WERI-Rb-1 (cell line): ENCODE results near the gene ISCU.

Experiments used
- DNase-seq: peaks from one replicate; pipeline ENCODE4 v3.0.0-alpha.2; 2020
- H3K27ac ChIP-seq: fragments of 250-450 bp; sonication (Bioruptor Pico); 2 replicates; pipeline ENCODE4 v1.5.1; 2020; ENCODE audit warnings: mild to moderate bottlenecking, moderate library complexity
- H3K27me3 ChIP-seq: fragments of 250-450 bp; sonication (Bioruptor Pico); 2 replicates; pipeline ENCODE4 v1.5.1; 2021; ENCODE audit warnings: mild to moderate bottlenecking, low read depth, moderate library complexity; ENCODE audit not compliant: insufficient read depth, severe bottlenecking
- H3K36me3 ChIP-seq: fragments of 250-450 bp; sonication (Bioruptor Pico); 2 replicates; pipeline ENCODE4 v1.5.1; 2020; ENCODE audit warnings: mild to moderate bottlenecking, moderate library complexity
- H3K4me3 ChIP-seq: 2 replicates; pipeline ENCODE4 v1.5.1; 2011; ENCODE audit warnings: low read depth, mild to moderate bottlenecking, control low read depth, low read length
- H3K9me3 ChIP-seq: fragments of 250-450 bp; sonication (Bioruptor Pico); 2 replicates; pipeline ENCODE4 v1.5.1; 2021; ENCODE audit warnings: mild to moderate bottlenecking, moderate library complexity; ENCODE audit not compliant: severe bottlenecking
- CTCF ChIP-seq: IDR thresholded peaks from 2 replicates; pipeline ENCODE4 v1.5.1; 2011; ENCODE audit warnings: low read depth, mild to moderate bottlenecking, control low read depth, inconsistent platforms, low read length

Gene ISCU

GRCh38 chr12:108517288-108518100 is 44.9 kb upstream of the ISCU start:
- Histone ChIP-seq H3K36me3 (peaks cover 56% of the 10 kb centered on the region), H3K9me3 (no peaks in the 10 kb centered on the region), H3K27me3 (no peaks in the 10 kb centered on the region), H3K4me3 (no peak overlapping the region), H3K27ac (no peak overlapping the region)
- DNase-seq = no peak
- no peak for TF ChIP-seq CTCF

GRCh38 chr12:108518101-108518715 is 44.2 kb upstream of the ISCU start:
- Histone ChIP-seq H3K36me3 (peaks cover 64% of the 10 kb centered on the region), H3K27me3 (no peaks in the 10 kb centered on the region), H3K9me3 (no peaks in the 10 kb centered on the region), H3K27ac (no peak overlapping the region), H3K4me3 (no peak overlapping the region)
- DNase-seq = no peak
- no peak for TF ChIP-seq CTCF

GRCh38 chr12:108518716-108519496 is 43.5 kb upstream of the ISCU start:
- no peak for DNase-seq
- H3K36me3 ChIP-seq = peaks cover 71% of the 10 kb centered on the region
- TF ChIP-seq CTCF = no peak

GRCh38 chr12:108519558-108519957 is 42.8 kb upstream of the ISCU start:
- H3K36me3 ChIP-seq = peaks cover 77% of the 10 kb centered on the region
- no peak overlapping the region for H3K4me3 ChIP-seq
- no peak for TF ChIP-seq CTCF
- no peaks in the 10 kb centered on the region for H3K27me3 ChIP-seq
- no peak for DNase-seq
- H3K9me3 ChIP-seq = no peaks in the 10 kb centered on the region
- no peak overlapping the region for H3K27ac ChIP-seq

More at GRCh38 chr12:108518716-108519496, 43.5 kb upstream of the ISCU start:
- Histone ChIP-seq H3K27me3 (no peaks in the 10 kb centered on the region), H3K9me3 (no peaks in the 10 kb centered on the region), H3K27ac (no peak overlapping the region), H3K4me3 (no peak overlapping the region)

- no peak for DNase-seq
- Histone ChIP-seq H3K36me3 (peaks cover 93% of the 10 kb centered on the region), H3K4me3 (no peak overlapping the region), H3K9me3 (no peaks in the 10 kb centered on the region), H3K27me3 (no peaks in the 10 kb centered on the region), H3K27ac (no peak overlapping the region)
- no peak for TF ChIP-seq CTCF
Measured at GRCh38 chr12:108523365-108523764, 39.0 kb upstream of the ISCU start.
